ENCODE results near the gene KRT33B. TPM values are rescaled to one million over a fixed set of nuclear protein-coding genes. Genes with fewer than 3 reads are reported as not detected.

The KRT33B gene
- total RNA-seq, 1 donor from 2014 or later, result not detected

GRCh38 chr17:41367426-41368075, 2.1 kb downstream of the KRT33B start:
- H3K4me1 Mint-ChIP-seq, result peaks cover 7% of the 10 kb centered on the region
- H3K27me3 Mint-ChIP-seq (ENCODE audit: low read depth), result no peaks in the 10 kb centered on the region
- DNase-seq (ENCODE audit: low spot score in 2 of 2, unreplicated experiment in 2 of 2), result no peak
- H3K36me3 Mint-ChIP-seq, result no peaks in the 10 kb centered on the region
- no peaks in the 10 kb centered on the region for H3K9me3 Mint-ChIP-seq
- no peak for TF ChIP-seq CTCF (IDR thresholded peaks at IDR 0.05; ENCODE audit: unreplicated experiment)
- H3K27ac Mint-ChIP-seq, result no peak overlapping the region
- H3K4me3 Mint-ChIP-seq, result no peak overlapping the region

GRCh38 chr17:41366070-41366469, 3.5 kb downstream of the KRT33B start:
- H3K4me1 Mint-ChIP-seq, result peaks cover 7% of the 10 kb centered on the region
- TF ChIP-seq CTCF (IDR thresholded peaks at IDR 0.05; ENCODE audit: unreplicated experiment), result no peak
- no peaks in the 10 kb centered on the region for H3K27me3 Mint-ChIP-seq (ENCODE audit: low read depth)
- DNase-seq (ENCODE audit: low spot score in 2 of 2, unreplicated experiment in 2 of 2), result no peak
- no peak overlapping the region for H3K4me3 Mint-ChIP-seq
- no peaks in the 10 kb centered on the region for H3K36me3 Mint-ChIP-seq
- H3K27ac Mint-ChIP-seq, result no peak overlapping the region
- no peaks in the 10 kb centered on the region for H3K9me3 Mint-ChIP-seq

- Mint-ChIP-seq H3K36me3 (no peaks in the 10 kb centered on the region), H3K27me3 (ENCODE audit: low read depth) (no peaks in the 10 kb centered on the region), H3K9me3 (peaks cover 7% of the 10 kb centered on the region), H3K27ac (no peak overlapping the region), H3K4me1 (peaks cover 7% of the 10 kb centered on the region), H3K4me3 (no peak overlapping the region)
- DNase-seq (ENCODE audit: low spot score in 2 of 2, unreplicated experiment in 2 of 2), result no peak
- no peak for TF ChIP-seq CTCF (IDR thresholded peaks at IDR 0.05; ENCODE audit: unreplicated experiment)
Observed at GRCh38 chr17:41363881-41364280, 5.7 kb downstream of the KRT33B start.

- Mint-ChIP-seq H3K9me3 (peaks cover 24% of the 10 kb centered on the region), H3K4me3 (no peak overlapping the region), H3K36me3 (no peaks in the 10 kb centered on the region), H3K27me3 (ENCODE audit: low read depth) (no peaks in the 10 kb centered on the region), H3K4me1 (no peaks in the 10 kb centered on the region), H3K27ac (no peak overlapping the region)
- no peak for TF ChIP-seq CTCF (IDR thresholded peaks at IDR 0.05; ENCODE audit: unreplicated experiment)
- DNase-seq (ENCODE audit: low spot score in 2 of 2, unreplicated experiment in 2 of 2), result no peak
Observed at GRCh38 chr17:41360296-41360995, 9.2 kb downstream of the KRT33B start.

GRCh38 chr17:41354536-41354935, 15.1 kb downstream of the KRT33B start:
- peaks cover 17% of the 10 kb centered on the region for H3K9me3 Mint-ChIP-seq
- no peaks in the 10 kb centered on the region for H3K27me3 Mint-ChIP-seq (ENCODE audit: low read depth)
- no peaks in the 10 kb centered on the region for H3K36me3 Mint-ChIP-seq
- H3K27ac Mint-ChIP-seq, result no peak overlapping the region
- no peaks in the 10 kb centered on the region for H3K4me1 Mint-ChIP-seq
- DNase-seq (ENCODE audit: low spot score in 2 of 2, unreplicated experiment in 2 of 2), result no peak
- TF ChIP-seq CTCF (IDR thresholded peaks at IDR 0.05; ENCODE audit: unreplicated experiment), result no peak
- H3K4me3 Mint-ChIP-seq, result no peak overlapping the region

Measured in mesothelial cell of epicardium (in vitro differentiated cells).